ENCODE measurements around the gene SMIM23. TPM values are rescaled to one million over a fixed set of nuclear protein-coding genes. Genes with fewer than 3 reads are reported as not detected.

The SMIM23 gene
- polyA plus RNA-seq, 2 of the 4 experiments (the other 2 are of a cell fraction), result not detected

DNA sequence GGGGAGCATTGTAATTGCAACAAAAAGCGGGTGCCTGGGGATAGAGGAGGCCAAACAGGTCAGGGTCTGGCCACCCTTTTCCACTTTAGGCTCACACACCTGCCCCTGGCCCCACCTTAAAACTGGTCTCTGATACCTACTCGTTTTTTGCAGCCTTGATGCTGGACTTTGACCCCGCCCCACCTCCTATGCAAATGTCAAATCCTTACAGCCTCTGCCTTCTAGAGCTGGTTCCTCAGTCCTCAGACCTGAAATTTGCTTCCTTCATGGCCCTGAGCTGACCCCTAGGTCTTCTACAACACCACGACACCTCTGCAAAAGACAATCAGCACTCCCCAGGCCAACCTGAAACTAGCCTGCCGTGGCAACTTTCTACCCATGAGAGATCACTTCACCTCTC, 37.7 kb downstream of the SMIM23 start (continued):
- TF ChIP-seq MAX (IDR thresholded peaks at IDR 0.05), result no peak
- TF ChIP-seq RAD21 (conservative IDR thresholded peaks at IDR 0.05 in 1 of 2, IDR thresholded peaks at IDR 0.05 in 1 of 2), result no peak
- no peak for TF ChIP-seq CEBPB (IDR thresholded peaks at IDR 0.05)
- no peak for TF ChIP-seq BHLHE40 (IDR thresholded peaks at IDR 0.05; ENCODE audit: low read depth, low read length)
- no peak for TF ChIP-seq RFX5 (IDR thresholded peaks at IDR 0.05)
- TF ChIP-seq HOXB13 (CRISPR knock-in tag; IDR thresholded peaks at IDR 0.05; ENCODE audit: low read depth), result no peak
- no peak for TF ChIP-seq CHD4 (IDR thresholded peaks at IDR 0.05; ENCODE audit: borderline replicate concordance)
- no peak for TF ChIP-seq FOSB (CRISPR knock-in tag; IDR thresholded peaks at IDR 0.05)

DNA sequence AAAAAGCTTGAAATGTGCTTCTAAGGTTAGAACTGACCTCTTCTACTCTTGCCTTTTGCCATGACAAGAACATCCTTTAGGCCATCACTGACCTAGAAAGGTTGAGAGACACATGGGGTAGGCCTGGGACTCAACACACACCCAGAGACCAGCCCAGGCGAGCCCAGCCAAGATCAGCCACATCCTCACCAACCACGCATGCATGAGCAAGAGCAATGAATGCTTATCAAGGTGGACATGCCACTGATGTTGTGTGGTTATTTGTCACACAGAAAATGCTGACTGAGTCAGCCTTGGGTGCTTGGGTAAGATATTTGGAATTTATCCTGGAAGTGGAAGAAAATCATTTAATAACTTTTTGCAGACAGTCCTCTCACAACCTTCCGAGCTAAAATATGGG, 39.4 kb downstream of the SMIM23 start:
- Histone ChIP-seq H3K4me2 (no peak overlapping the region), H3K27ac (no peak overlapping the region), H3K4me3 (no peak overlapping the region), H3K9me3 (peaks cover 8% of the 10 kb centered on the region; the same call in 2 of the 3 replicates), H3K4me1 (no peaks in the 10 kb centered on the region)
- ChIA-PET CTCF (interaction anchor here (1.8 kb wide), 1 partner anchor 16 kb away, joined by 5 read pairs; no protein-coding TSS in a partner anchor), POLR2A (no interaction called here)
- DNase-seq (ENCODE audit: low read depth in 1 of 2, low spot score in 1 of 2) (no peak), FAIRE-seq (no peak), ATAC-seq (no peak)
- 41% methylated on average over 3 of the region's 3 CpGs for WGBS (ENCODE audit: missing lambda C conversion rate)
- TF ChIP-seq HES2 (IDR thresholded peaks at IDR 0.05), result no peak
- no peak for TF ChIP-seq GATA3 (IDR thresholded peaks at IDR 0.05; ENCODE audit: borderline replicate concordance)
- TF ChIP-seq, protein P1, sequence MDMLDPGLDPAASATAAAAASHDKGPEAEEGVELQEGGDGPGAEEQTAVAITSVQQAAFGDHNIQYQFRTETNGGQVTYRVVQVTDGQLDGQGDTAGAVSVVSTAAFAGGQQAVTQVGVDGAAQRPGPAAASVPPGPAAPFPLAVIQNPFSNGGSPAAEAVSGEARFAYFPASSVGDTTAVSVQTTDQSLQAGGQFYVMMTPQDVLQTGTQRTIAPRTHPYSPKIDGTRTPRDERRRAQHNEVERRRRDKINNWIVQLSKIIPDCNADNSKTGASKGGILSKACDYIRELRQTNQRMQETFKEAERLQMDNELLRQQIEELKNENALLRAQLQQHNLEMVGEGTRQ (IDR thresholded peaks at IDR 0.05), result no peak
- TF ChIP-seq JUN (IDR thresholded peaks at IDR 0.05), result no peak
- no peak for TF ChIP-seq ELK1 (IDR thresholded peaks at IDR 0.05; ENCODE audit: low read depth, low read length)
- no peak for TF ChIP-seq HOXA7 (CRISPR knock-in tag; IDR thresholded peaks at IDR 0.05)
- TF ChIP-seq RAD21 (conservative IDR thresholded peaks at IDR 0.05 in 1 of 2, IDR thresholded peaks at IDR 0.05 in 1 of 2), result no peak
- no peak for TF ChIP-seq BHLHE40 (IDR thresholded peaks at IDR 0.05; ENCODE audit: low read depth, low read length)
- no peak for TF ChIP-seq CHD2 (IDR thresholded peaks at IDR 0.05; ENCODE audit: low read length, partially characterized antibody)
- no peak for TF ChIP-seq PHF8 (IDR thresholded peaks at IDR 0.05; ENCODE audit: borderline replicate concordance, low read depth)
- no peak for TF ChIP-seq CEBPB (IDR thresholded peaks at IDR 0.05)
- TF ChIP-seq CTCF (IDR thresholded peaks at IDR 0.05), result no peak

- peaks cover 12% of the 10 kb centered on the region; the same call in 2 of the 3 replicates for H3K9me3 ChIP-seq
- H3K4me2 ChIP-seq, result no peak overlapping the region
- ChIA-PET CTCF (interaction anchor here (1.1 to 1.8 kb wide), 2 partner anchors 15 to 32 kb away, joined by 3 to 5 read pairs; no protein-coding TSS in a partner anchor), POLR2A (no interaction called here)
- no peak for DNase-seq (ENCODE audit: low read depth in 1 of 2, low spot score in 1 of 2)
- no peak overlapping the region for H3K27ac ChIP-seq
- WGBS (ENCODE audit: missing lambda C conversion rate), result 49% methylated on average over 5 of the region's 5 CpGs
- no peak for ATAC-seq
- no peak for FAIRE-seq
- no peak overlapping the region for H3K4me3 ChIP-seq
- TF ChIP-seq, protein P1 (IDR thresholded peaks at IDR 0.05), result no peak
- no peak for TF ChIP-seq HOXB13 (CRISPR knock-in tag; IDR thresholded peaks at IDR 0.05; ENCODE audit: low read depth)
- no peak for TF ChIP-seq MAZ (IDR thresholded peaks at IDR 0.05; ENCODE audit: borderline replicate concordance, low read depth, low read length)
- TF ChIP-seq, protein P2, sequence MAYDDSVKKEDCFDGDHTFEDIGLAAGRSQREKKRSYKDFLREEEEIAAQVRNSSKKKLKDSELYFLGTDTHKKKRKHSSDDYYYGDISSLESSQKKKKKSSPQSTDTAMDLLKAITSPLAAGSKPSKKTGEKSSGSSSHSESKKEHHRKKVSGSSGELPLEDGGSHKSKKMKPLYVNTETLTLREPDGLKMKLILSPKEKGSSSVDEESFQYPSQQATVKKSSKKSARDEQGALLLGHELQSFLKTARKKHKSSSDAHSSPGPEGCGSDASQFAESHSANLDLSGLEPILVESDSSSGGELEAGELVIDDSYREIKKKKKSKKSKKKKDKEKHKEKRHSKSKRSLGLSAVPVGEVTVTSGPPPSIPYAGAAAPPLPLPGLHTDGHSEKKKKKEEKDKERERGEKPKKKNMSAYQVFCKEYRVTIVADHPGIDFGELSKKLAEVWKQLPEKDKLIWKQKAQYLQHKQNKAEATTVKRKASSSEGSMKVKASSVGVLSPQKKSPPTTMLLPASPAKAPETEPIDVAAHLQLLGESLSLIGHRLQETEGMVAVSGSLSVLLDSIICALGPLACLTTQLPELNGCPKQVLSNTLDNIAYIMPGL (CRISPR knock-in tag; IDR thresholded peaks at IDR 0.05; ENCODE audit: borderline replicate concordance), result no peak
- TF ChIP-seq BCL3 (IDR thresholded peaks at IDR 0.05), result no peak
- no peak for TF ChIP-seq ZNF302 (CRISPR knock-in tag; IDR thresholded peaks at IDR 0.05)
- H3K4me1 ChIP-seq, result no peaks in the 10 kb centered on the region
Measured at GRCh38 chr5:171826132-171826531, 40.5 kb downstream of the SMIM23 start.

Data from A549 (cell line).